ENCODE measurements around the gene CELA3A. TPM values are rescaled to one million over a fixed set of nuclear protein-coding genes. Genes with fewer than 3 reads are reported as not detected.

CELA3A gene
- total and polyA plus RNA-seq, 2 of the 8 experiments (the other 6 are each of a cell fraction or from before 2014, with no cell fraction given): not detected

- Histone ChIP-seq H2BK15ac (ENCODE audit: low read length) (no peak overlapping the region), H3K4me1 (replicated peaks in 1 of 4; ENCODE audit: control insufficient read depth in 3 of 4, insufficient read depth in 4 of 4, low read length in 3 of 4) (peaks cover 0 to 3% (median 2%) of the 10 kb centered on the region in 4 experiments; a peak in 4 of 7 replicates), H3K4me3 (ENCODE audit: extremely low read depth in 1 of 4, insufficient read depth in 2 of 4, low read depth in 3 of 4, low read length in 4 of 4) (peak overlapping the region; percentile 51 to 87 (median 75)), H3K23ac (ENCODE audit: insufficient read length) (no peak overlapping the region), H2AFZ (ENCODE audit: low read length) (0 out of 2 replicates have a peak overlapping the region, but pooled peaks have one; percentile 13), H3K36me3 (ENCODE audit: control insufficient read depth in 2 of 4, insufficient read depth in 4 of 4, low read length in 3 of 4) (0 out of 8 replicates have a peak, but pooled peaks cover 0 to 2% (median 0%) of the 10 kb centered on the region in 4 experiments), H3K27me3 (replicated peaks in 1 of 4; ENCODE audit: control insufficient read depth in 3 of 4, extremely low read depth in 1 of 4, insufficient read depth in 3 of 4, low read length in 3 of 4) (no peaks in the 10 kb centered on the region), H3K79me1 (ENCODE audit: low read depth, low read length) (peaks cover 3% of the 10 kb centered on the region), H3K79me2 (ENCODE audit: control insufficient read depth in 1 of 2, insufficient read depth in 2 of 2, low read length in 2 of 2) (peaks cover 34 to 47% of the 10 kb centered on the region in 2 experiments), H2BK5ac (ENCODE audit: low read depth, low read length) (peak overlapping the region; percentile 2), H4K91ac (replicated peaks; ENCODE audit: insufficient read length, low read length) (peak overlapping the region; percentile 46), H2BK120ac (replicated peaks; ENCODE audit: low read depth, low read length) (no peak overlapping the region), H2BK12ac (ENCODE audit: low read depth, low read length) (no peak overlapping the region), H4K20me1 (replicated peaks in 1 of 2; ENCODE audit: control insufficient read depth in 1 of 2, insufficient read depth in 2 of 2, low read length in 2 of 2) (peaks cover 4 to 7% of the 10 kb centered on the region in 2 experiments), H4K8ac (ENCODE audit: extremely low read depth, insufficient read depth, low read length) (peak overlapping the region; percentile 92; the same call in 1 of the 2 replicates), H4K5ac (ENCODE audit: insufficient read length, low read depth, low read length) (peak overlapping the region; percentile 61), H3K9me3 (ENCODE audit: insufficient read depth in 2 of 2, low read depth in 1 of 2, low read length in 1 of 2) (no peaks in the 10 kb centered on the region), H3K56ac (replicated peaks; ENCODE audit: insufficient read length, low read depth, low read length) (peak overlapping the region; percentile 23), H3K4ac (replicated peaks; ENCODE audit: insufficient read length, low read depth, low read length) (peak overlapping the region; percentile 66), H3K18ac (ENCODE audit: extremely low read depth, low read length) (peak overlapping the region; percentile 64; the same call in 1 of the 2 replicates), H3K9ac (replicated peaks in 1 of 4; ENCODE audit: extremely low read depth in 1 of 4, low read depth in 3 of 4, low read length in 3 of 4) (peak overlapping the region; percentile 80 to 93 (median 84)), H2BK20ac (ENCODE audit: low read length) (no peak overlapping the region), H3K4me2 (ENCODE audit: insufficient read depth in 1 of 2, low read depth in 2 of 2, low read length in 2 of 2) (peak overlapping the region; percentile 90 to 93), H3K27ac (ENCODE audit: low read depth, low read length) (peak overlapping the region; percentile 95), H3K23me2 (ENCODE audit: low read depth, low read length) (peaks cover 5% of the 10 kb centered on the region; the same call in 1 of the 2 replicates), H2AK5ac (ENCODE audit: low read depth, low read length) (no peak overlapping the region; the same call in 1 of the 2 replicates), H3K14ac (ENCODE audit: insufficient read length) (no peak overlapping the region)
- ChIA-PET POLR2A (ENCODE audit: partially characterized antibody) (interaction anchor here (0.9 to 5.1 kb wide), 11 partner anchors 9 to 61 kb away, joined by 3 to 27 read pairs (median 4); no protein-coding TSS in a partner anchor), CTCF (ENCODE audit: partially characterized antibody) (interaction anchor here (0.7 to 1.8 kb wide), 2 partner anchors 291 to 621 kb away, joined by 3 read pairs; no protein-coding TSS in a partner anchor)
- DNase-seq (ENCODE audit: low read depth in 1 of 2, low spot score in 2 of 2) (peak in 1 of 2 experiments; percentile 65), FAIRE-seq (no peak)
- 1% methylated on average over 17 of the region's 70 CpGs; no CpG with 5 or more reads in 1 of the 2 experiments for WGBS, 2 experiments (ENCODE audit: extremely low coverage in 1 of 2, insufficient coverage in 1 of 2, insufficient read length in 1 of 2, insufficient replicate concordance in 2 of 2, low coverage in 1 of 2, low lambda C conversion rate in 2 of 2, missing lambda C conversion rate in 1 of 2)
- no peak for TF ChIP-seq SP1 (IDR thresholded peaks at IDR 0.05; ENCODE audit: low read depth, low read length)
- TF ChIP-seq KDM1A (IDR thresholded peaks at IDR 0.05; ENCODE audit: borderline replicate concordance, low read length): no peak
- no peak for TF ChIP-seq BRCA1 (IDR thresholded peaks at IDR 0.05; ENCODE audit: low read depth, low read length)
- no peak for TF ChIP-seq RNF2 (IDR thresholded peaks at IDR 0.05; ENCODE audit: borderline replicate concordance, low read depth, low read length, missing control alignments, poor library complexity, severe bottlenecking)
- TF ChIP-seq ASH2L (IDR thresholded peaks at IDR 0.05; ENCODE audit: low read length): peak; percentile 10
- peak; percentile 88 for TF ChIP-seq ATF2 (IDR thresholded peaks at IDR 0.05; ENCODE audit: low read length)
- no peak for TF ChIP-seq CBX8 (IDR thresholded peaks at IDR 0.05; ENCODE audit: borderline replicate concordance, low read depth, low read length)
- no peak for TF ChIP-seq E2F6 (IDR thresholded peaks at IDR 0.05)
Observed at GRCh38 chr1:22053017-22053860, 51.8 kb downstream of the CELA3A start.
